IPS-18c (cell line): ENCODE measurements around the gene PSMB3.
A peak's percentile ranks its signal among the peaks of the same experiment; 100 is the strongest.
"Not testable (repeated sequence)": the region's sequence is repeated elsewhere in the genome, so short reads cannot be mapped to it uniquely, and the experiment has no call there.

Experiments used
- H3K4me3 ChIP-seq: 2 replicates; pipeline ENCODE4 v1.7.0; 2013; ENCODE audit warnings: low read depth, mild to moderate bottlenecking, low read length, moderate library complexity; ENCODE audit not compliant: insufficient read depth
- H3K9me3 ChIP-seq: one replicate; pipeline ENCODE4 v1.6.1; 2013; ENCODE audit warnings: mild to moderate bottlenecking, low read length, moderate library complexity; ENCODE audit not compliant: control insufficient read depth, insufficient read depth

The PSMB3 gene

DNA sequence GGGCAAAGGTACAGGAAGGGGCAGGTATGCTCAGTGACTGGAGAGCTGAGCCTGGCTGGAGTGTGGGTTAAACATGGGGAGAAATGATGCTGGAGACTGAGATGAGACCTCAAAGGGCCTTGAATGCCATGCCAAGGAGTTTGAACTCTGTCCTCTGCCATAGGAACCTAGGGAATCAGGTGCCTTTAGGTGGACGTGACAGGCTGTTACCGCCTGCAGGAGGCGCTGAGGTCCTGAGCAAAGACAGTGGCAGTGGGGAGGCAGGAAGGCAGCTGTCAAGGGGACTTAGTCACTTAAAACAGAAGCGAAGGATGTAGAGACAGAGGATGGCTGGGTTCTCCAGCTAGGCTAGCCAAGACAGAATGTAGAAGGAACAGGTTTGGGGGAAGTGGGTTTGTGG, 9.1 kb downstream of the PSMB3 start:
- Histone ChIP-seq H3K9me3 (no peaks in the 10 kb centered on the region), H3K4me3 (no peak overlapping the region)

DNA sequence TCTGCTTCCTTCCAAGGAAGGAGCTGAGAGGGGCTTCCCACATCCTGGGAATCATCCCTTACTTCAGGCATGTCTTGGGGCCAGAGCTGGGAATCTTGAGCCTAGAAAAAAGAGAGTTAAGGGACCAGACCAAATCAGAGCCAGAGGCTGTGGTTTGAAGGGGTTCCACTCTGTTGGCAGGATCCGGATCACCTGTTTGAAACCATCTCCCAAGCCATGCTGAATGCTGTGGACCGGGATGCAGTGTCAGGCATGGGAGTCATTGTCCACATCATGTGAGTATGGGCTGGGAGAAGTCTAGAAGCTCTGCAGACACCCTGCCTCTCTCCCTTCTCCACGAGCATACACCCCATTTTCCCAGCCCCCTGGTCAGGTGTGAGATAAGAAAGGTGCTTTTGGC, 9.7 kb downstream of the PSMB3 start:
- Histone ChIP-seq H3K4me3 (no peak overlapping the region), H3K9me3 (no peaks in the 10 kb centered on the region)

DNA sequence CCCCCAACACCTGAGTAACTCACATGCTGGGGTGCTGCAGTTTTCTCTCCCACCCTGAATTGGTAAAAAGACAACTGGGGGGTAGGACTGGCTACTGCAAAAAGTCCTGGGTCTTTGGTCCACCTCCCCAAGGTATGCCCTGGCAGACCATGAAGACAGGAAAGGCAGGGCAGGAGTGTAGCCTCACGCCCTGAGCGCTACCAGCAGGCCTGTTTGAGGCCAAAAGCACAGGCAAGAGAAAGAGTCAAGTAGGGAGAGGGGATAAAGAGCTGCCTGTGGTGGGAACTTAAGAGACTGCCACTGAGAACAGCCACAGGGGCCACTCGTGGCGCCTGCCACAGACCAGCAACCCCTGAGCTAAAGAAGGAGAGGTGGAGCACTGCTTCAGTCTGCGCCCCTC, 13.8 kb downstream of the PSMB3 start:
- Histone ChIP-seq H3K9me3 (no peaks in the 10 kb centered on the region), H3K4me3 (no peak overlapping the region)

DNA sequence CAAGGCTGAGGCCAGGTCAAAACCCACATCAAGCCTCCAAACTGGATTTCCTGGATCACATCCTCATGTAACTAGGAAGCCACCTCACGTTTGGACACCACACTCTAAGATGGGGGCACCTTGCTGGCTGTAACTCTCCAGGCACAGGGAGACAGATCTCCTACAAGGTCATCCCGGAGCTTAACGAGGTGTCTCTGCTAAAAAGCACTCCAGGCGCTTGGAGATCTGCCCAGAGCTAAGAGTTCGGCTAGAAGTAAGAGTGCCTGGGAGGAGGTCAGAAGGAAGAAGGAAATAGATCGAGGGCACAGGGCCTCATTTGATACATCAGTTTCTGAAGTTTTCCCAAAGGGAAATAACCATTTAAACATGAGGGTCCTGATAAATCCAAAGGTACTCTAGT, 15.9 kb downstream of the PSMB3 start:
- H3K9me3 ChIP-seq = no peaks in the 10 kb centered on the region
- no peak overlapping the region for H3K4me3 ChIP-seq

DNA sequence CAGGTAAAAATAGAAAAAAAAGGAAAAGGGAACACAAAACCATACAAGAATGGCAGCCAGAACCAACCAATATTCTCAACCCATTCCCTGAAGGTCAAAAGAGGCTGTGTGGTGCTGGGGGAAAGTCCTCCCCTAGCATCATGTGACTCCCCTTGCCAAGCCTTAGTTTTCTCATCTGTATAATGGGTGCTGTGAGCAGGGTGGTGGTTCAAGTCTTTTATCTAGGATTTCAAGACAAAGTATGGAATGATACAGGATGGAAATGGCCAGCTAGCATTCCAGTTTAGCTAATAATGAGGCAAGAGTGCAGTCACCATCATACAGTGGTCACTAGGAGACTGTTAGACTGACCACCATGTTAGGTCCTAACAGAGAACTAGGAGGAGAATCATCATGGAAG, 20.7 kb downstream of the PSMB3 start:
- Histone ChIP-seq H3K4me3 (no peak overlapping the region), H3K9me3 (no peaks in the 10 kb centered on the region)

DNA sequence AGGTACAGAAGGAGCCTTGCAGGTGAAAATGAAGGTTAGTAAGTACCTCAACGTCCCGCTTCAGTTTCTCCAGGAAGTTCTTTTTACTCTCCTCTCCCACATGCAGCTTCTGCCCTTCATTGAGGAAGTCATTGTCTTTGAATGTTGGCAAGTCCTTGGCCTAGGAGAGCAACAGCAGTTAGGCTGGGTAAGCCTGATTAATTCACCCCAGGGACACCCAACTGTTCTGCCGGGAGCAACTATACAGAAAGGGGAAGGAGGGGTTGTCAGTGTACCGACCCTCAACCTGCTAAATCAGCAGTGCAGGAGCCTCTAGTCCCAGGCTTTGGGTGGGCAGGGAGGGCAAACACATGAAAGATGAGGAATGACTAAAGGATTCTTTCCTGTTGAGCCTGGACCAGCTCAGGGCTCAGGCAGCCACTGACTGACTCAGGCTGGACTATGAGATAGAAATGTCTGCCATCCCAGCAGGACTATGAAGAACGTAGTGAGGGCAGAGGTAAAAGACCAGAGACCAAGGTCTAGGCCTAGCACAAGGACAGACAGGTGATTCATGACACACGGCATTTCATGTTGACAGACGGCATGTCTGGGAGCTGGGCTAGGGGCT, 25.2 kb downstream of the PSMB3 start:
- no peak overlapping the region for H3K4me3 ChIP-seq
- H3K9me3 ChIP-seq = no peaks in the 10 kb centered on the region

DNA sequence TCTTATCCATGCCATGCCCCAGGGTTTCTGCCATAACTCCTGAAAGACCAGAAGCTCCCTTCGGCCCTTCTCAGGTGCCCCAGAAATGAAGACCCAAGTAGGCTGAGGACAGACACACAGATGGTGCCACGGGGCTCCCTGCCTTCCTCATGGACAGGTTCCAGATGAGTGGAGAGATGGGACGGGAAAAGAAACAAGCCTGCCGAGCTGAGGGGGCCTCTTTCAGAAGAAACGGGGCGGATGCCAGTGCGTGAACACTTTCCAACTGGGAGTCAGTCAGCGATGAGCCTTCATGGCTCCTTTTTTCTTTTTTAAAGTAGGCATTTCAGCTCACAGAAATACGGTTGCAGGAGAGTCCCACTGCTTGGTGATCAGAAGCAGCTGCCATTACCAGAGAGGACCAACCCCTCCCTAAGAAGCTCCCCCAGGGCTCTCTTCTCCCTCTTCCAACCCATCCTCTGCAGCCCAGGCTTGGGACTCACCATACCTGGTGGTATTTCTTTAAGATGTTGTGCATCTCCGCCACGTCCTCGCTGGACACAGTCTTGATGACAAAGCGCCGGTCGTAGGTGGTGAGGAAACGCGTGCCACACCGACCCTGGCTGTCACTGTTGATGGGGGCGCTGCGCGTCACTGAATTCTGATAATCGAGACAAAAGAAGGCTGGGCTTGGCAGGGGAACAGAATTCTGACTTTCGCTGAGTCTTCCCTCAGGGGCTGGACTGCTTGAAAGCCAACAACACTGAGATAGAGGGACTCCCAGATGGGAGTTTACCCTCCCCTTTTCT, 27.6 kb downstream of the PSMB3 start:
- no peaks in the 10 kb centered on the region for H3K9me3 ChIP-seq
- H3K4me3 ChIP-seq = no peak overlapping the region

DNA sequence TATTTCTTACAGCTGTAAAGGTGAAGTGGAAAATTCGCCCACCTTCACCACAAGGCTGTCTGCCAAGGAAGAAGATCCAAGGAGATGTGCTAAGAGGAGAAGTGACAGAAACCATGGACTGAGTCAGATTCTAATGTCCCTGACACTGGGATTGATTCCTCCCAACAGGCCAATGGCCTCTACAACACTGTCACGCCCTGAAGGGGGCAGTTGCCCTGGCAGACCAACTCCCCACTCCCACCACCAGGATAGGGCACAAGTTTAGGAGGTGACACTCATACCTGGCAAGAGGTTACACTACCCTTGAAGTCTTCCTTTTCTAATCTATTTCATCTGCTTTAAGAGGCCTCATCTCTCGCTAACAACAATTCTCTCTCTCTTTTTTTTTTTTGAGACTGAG, 30.7 kb downstream of the PSMB3 start:
- Histone ChIP-seq H3K4me3 (no peak overlapping the region), H3K9me3 (no peaks in the 10 kb centered on the region)

DNA sequence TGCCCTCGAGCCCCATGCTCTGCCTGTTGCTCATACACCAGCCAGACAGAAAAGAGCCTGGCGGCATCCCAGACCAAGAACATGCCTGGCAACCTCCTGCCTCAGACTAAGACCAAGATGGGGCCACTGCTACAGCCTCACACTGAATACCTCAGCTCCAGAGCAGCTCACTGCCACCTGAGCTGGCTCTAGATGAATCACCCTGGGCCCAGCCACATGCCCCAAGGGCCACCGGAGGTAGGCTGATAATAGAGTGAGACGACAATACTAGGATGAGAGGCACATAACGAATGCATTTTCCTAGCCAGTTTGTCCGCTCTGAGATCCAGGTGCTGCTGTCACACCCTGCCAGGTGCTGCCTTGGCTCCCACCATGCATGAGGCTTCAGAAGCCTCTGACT, 33.8 kb downstream of the PSMB3 start:
- Histone ChIP-seq H3K4me3 (no peak overlapping the region), H3K9me3 (no peaks in the 10 kb centered on the region)

DNA sequence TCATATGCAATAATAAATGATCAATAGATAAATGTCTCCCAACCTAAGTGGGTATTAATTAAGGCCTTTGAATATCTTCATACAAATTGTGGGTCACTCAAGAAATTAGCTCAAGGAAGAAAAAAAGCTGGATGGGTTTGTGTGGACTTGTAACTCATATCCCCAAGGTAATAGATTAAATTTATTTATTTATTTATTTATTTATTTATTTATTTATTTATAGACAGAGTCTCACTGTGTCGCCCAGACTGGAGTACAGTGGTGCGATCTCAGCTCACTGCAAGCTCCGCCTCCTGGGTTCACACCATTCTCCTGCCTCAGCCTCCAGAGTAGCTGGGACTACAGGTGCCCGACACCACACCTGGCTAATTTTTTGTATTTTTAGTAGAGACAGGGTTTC, 35.5 kb downstream of the PSMB3 start:
- H3K9me3 ChIP-seq, H3K4me3 ChIP-seq: not testable (repeated sequence)

DNA sequence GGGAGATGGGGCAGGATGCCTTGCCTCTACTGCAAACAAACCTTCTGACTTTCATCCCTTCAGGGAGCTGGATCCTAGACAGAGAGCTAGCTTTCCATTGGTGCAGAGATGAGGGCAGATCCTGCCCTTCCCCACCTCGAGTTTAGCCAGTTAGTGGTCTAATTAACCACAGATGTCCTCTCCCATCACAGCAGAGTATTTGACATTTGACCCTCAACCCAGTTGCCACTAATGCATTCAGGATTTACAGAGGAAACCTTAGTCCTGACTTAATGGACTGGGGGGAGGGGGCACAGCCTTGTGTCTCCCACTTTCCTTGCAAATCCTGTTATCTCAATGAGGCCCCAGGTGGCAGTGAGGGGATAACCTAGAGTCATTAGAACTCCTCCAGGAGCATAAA, 36.6 kb downstream of the PSMB3 start:
- H3K9me3 ChIP-seq = no peaks in the 10 kb centered on the region
- no peak overlapping the region for H3K4me3 ChIP-seq

DNA sequence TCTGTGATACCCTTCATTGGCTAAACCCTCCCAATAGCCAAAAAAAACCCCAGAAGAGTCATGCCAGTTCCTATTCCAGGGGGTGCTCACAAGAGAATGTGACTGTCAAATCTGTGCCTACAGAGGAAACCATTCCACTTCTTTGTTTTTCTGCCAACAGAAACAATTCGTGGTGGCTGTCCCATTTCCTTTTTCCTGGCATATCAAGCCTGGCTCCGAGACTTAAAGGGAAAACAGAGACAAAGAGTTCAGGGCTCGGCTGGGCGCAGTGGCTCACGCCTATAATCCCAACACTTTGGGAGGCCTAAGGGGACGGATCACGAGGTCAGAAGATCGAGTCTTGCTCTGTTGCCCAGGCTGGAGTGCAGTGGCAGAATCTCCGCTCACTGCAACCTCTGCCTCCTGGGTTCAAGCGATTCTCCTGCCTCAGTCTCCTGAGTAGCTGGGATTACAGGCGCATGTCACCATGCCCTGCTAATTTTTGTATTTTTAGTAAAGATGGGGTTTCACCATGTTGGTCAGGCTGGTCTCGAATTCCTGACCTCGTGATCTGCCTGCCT, 37.7 kb downstream of the PSMB3 start:
- H3K4me3 ChIP-seq, H3K9me3 ChIP-seq: not testable (repeated sequence)

DNA sequence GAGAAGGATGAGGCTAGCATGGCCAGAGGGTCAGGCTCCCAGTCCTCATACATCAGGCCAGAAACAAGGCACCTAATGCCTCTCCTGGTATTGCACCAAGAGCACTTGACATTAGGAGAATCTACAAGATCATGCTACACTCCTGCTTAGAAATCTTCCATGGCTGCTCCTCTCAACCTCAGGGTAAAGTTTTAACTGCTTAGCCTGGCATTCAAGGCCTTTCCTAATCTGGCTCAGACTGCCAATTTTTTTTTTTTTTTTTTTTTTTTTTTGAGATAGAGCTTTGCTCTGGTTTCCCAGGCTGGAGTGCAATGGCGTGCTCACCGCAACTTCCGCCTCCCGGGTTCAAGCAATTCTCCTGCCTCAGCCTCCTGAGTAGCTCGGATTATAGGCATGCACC, 38.6 kb downstream of the PSMB3 start:
- Histone ChIP-seq H3K9me3 (no peaks in the 10 kb centered on the region), H3K4me3 (no peak overlapping the region)

DNA sequence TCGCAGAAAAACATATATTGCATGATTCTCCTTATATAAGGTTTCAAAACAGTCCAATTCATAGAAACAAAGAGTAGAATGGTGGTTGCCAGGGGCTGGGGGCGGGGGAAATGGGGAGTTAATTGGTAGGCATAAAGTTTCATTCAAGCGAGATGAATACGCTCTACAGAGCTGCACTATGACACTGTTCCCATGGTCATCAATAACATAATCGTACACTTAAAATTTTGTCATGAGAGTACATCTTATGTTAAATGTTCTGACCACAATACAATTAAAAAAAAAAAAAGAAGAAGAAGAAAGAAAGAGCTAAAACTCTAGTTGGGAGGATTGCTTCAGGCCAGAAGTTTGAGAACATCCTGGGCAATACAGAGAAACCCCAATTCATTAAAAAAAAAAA, 41.7 kb downstream of the PSMB3 start:
- no peak overlapping the region for H3K4me3 ChIP-seq

DNA sequence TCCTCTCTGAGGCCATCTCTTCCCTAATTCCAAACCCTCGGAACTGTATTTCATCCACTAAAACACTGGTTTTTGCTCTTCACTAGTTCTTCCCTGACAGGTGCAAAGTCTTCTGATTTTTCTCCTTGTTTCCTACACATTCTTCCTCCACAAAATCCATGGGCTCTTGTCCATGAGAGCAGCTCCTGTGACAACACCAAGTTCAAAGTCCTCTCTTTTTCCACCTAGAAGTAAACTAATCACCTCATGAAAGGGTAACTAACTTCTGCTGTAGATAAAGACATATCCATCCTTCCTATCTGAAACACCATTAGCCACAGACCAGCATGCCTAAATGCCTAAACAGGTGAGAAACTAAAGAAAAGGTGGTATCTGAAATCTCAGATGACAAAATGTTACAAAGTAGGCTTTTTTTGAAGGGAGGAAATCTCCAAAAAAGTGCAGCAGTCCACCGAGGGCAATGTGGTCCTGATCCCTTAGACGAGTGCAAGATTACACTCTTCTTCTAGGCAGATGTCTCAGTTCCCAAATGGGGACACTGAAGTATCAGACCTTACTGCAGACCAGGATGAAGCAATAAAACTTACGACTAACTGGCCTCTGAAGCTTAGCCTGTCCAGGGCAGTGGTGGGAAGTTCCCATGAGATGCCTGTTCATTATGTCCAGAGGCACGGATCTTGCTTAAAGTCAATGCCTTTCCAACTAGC, 44.1 kb downstream of the PSMB3 start:
- Histone ChIP-seq H3K9me3 (no peaks in the 10 kb centered on the region), H3K4me3 (no peak overlapping the region)

More for the DNA sequence above, 41.7 kb downstream of the PSMB3 start:
- no peaks in the 10 kb centered on the region for H3K9me3 ChIP-seq

DNA sequence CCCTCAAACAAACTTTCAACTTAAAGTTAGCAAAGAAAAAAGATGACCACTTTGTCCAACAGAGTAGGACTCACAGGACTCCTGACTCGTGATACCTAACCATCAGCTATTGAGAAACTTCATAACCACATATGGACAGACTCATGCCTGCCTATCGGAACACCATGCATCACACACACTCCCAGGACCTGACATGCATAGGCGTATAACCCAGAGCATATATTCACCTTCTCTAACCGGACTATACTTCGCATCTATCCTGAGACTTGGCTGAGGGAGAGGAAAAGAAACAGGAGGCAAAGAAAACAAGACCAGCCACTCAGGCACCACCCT, 44.6 kb downstream of the PSMB3 start:
- no peaks in the 10 kb centered on the region for H3K9me3 ChIP-seq
- H3K4me3 ChIP-seq = no peak overlapping the region

DNA sequence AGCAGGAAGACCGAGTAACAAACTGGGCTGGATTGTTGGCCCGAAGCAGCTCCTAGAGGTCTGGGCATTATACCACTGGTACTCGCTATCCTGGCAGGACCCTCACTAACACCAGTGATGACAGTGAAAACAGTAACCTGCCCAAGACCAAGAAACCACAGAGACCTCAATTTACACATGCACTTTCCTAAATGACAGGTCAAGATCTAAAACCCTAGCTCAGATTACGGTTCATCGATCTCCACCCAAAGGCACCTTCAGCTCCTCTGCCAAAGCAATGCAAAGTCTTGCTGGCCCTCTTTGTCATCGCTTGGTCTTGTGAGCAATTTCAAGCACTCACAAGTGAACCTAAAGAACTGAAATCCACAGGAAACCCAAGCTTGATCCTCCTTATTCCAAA, 45.3 kb downstream of the PSMB3 start:
- Histone ChIP-seq H3K9me3 (no peaks in the 10 kb centered on the region), H3K4me3 (0 out of 2 replicates have a peak overlapping the region, but pooled peaks have one; percentile 2)
